ENCODE results near the gene FAP.
A peak's percentile ranks its signal among the peaks of the same experiment; 100 is the strongest.

Gene FAP, protein sequence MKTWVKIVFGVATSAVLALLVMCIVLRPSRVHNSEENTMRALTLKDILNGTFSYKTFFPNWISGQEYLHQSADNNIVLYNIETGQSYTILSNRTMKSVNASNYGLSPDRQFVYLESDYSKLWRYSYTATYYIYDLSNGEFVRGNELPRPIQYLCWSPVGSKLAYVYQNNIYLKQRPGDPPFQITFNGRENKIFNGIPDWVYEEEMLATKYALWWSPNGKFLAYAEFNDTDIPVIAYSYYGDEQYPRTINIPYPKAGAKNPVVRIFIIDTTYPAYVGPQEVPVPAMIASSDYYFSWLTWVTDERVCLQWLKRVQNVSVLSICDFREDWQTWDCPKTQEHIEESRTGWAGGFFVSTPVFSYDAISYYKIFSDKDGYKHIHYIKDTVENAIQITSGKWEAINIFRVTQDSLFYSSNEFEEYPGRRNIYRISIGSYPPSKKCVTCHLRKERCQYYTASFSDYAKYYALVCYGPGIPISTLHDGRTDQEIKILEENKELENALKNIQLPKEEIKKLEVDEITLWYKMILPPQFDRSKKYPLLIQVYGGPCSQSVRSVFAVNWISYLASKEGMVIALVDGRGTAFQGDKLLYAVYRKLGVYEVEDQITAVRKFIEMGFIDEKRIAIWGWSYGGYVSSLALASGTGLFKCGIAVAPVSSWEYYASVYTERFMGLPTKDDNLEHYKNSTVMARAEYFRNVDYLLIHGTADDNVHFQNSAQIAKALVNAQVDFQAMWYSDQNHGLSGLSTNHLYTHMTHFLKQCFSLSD

DNA sequence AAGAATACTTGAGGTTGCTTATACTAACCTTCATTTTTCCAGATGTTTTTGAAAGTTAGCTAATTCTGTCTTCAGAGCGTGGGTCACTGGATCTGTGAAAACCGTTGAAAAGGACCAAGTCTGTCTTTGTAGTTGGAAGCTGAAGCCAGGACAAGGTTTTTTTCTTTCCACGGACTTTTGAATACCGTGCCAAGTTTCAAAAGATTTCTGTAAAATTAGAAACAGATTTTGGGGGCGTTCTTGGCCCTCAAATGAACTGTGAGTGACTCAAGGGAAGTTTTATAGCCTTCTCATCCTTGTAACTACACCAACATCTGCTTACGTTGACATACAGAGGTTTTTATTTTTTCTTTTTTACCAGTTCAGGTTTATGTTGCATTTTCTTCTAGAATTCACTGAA, at the start of gene FAP:
Gene FAP, minus strand, starts transcription at position 152 of the 400 bp plus-strand sequence. Its CDS starts 118 bp downstream, at position 34.
- no peak for DNase-seq

DNA sequence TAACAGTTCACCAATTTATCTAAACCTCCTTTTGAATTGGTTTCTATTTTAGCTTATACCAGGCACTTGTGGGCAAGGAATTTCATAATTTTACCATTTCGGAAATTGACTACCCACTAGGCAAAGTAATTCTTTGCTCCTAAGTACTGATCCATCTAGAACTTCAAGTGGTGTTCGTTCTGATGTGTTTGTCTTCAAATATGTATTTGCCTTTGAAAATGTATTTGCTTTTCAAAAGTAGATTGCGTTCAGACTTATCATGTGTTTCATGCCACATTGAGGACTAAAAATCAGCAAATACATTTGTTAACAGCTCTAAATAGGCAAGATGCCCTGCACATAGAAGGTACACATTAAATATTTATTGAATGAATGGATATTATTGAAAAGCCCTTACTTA, 48.5 kb upstream of the FAP start:
- DNase-seq: no peak

GRCh38 chr2:162282765-162283425, 39.6 kb upstream of the FAP start:
- no peak for DNase-seq

- no peak for DNase-seq
Measured at GRCh38 chr2:162280654-162281053, 37.4 kb upstream of the FAP start.

DNA sequence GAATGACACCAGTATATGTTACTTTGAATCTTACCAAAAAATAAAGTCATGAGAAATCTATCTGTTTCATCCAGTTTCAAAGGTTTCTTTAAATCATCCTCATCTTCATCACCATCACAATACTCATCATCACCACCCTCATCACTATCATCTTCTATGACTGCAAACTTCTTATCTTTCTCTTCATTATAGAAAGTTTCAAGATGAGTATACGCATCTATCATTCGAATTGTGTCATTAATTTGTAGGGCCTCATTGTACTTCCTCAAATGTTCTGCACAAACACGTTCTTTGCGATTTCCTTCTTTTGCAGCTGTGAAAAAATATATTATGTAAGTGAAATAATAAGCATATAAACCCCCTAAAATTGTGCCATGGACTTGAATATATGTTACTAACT, 34.1 kb upstream of the FAP start:
- DNase-seq: no peak

DNA sequence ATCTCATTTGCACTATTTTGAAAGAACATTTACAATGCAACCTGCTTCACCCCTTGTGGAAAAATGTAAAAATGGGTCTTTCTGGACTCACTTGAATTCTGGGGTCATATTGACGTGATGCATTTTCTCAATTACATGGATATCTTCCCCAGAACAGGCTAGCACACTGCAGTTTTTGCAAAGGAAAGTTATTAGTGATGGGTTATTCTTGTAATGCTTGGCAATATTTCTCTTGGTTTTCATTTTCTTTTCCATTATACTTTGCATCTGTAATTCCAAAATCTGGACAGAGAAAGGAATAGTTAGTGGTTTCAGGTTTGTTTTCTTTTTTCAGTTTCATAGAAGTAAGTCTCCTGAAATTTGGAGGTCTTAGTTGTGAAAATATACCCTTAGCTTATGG, 24.8 kb upstream of the FAP start:
- DNase-seq: no peak

DNA sequence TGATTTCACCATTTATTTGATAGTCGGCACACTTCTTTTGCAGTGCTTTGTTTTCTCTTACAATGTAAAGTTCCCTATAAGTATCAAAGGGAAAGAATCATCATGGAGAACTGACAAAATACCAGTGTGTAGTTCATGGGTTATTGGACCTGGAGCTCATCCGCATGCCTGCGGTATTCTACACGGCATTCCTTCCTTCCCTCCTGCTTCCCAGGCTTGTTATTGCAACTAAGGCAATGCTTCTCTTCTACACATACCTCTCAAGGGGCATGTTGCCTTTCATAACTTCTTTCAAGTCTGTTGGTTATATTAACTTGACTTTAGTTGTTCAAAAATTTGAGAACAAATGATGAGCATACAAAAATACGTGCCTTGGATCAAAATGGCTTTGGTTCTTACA, 24.3 kb upstream of the FAP start:
- no peak for DNase-seq

GRCh38 chr2:162266460-162266760, 23.2 kb upstream of the FAP start:
- no peak for DNase-seq

- no peak for DNase-seq
Measured at GRCh38 chr2:162265666-162266459, 22.6 kb upstream of the FAP start.

GRCh38 chr2:162261032-162261945, 18.0 kb upstream of the FAP start:
- peak; percentile 1 to 31 for DNase-seq

- no peak for DNase-seq
Measured at GRCh38 chr2:162258686-162259085, 15.4 kb upstream of the FAP start.

GRCh38 chr2:162258169-162258568, 14.9 kb upstream of the FAP start:
- no peak for DNase-seq

DNA sequence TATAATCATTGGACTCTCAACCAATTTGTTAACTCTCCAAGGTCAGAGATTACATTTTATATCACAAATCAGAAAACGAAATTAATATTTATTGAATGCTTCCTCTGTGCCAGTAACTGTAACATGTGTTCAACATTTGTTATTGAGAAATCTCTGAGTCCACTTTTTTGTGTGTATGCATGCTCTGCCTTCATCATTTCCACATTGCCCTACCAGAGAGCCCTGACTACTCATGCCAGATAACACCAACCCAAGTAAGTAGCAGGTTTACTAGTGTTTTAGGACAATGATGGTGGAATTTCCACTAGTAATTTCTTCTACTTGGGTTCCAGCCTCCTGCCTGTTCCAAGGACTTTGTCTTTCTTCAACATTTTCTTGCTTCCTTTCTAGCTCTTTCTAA, 14.2 kb upstream of the FAP start:
- no peak for DNase-seq

GRCh38 chr2:162256591-162256991, 13.3 kb upstream of the FAP start:
- no peak for DNase-seq

GRCh38 chr2:162254236-162254871, 11.1 kb upstream of the FAP start:
- DNase-seq: no peak

DNA sequence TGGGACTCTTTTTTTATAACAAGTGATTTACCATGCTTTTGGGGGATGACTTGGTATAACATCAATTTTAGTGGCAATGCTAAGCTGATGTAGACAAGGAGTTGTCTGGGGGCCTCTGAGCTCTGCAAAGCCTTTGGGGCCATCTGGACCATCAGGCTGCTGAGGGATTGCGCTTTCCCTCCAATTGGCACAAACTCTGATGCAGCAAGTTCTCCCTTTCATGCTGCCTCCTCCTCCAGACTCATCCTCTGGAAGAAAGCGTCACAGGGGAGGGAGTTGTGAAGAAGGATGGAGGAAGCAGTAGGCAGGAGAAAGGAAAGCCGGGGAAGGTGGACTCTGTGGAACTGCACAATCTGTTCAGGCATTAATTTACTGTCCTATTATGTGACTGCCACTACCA, 10.2 kb upstream of the FAP start:
- no peak for DNase-seq

DNA sequence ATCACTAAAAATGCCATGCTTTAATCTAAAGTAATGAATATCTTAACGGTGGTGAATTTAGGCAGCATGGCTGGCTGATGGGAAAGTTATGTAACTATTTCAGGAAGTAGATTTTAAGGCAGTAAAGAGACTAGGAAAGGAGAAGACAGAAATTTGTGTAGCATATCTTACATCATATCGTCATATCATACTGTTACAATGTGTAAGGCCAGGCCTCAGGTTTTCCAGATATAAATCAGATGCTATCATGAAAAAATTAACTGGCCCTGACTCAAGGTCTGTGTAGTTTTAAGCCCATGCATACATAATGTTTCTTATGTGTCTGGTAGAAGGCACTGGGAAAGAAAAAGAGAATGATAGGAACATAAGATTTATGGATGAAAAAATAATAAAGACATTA, 8.9 kb upstream of the FAP start:
- DNase-seq: no peak

DNA sequence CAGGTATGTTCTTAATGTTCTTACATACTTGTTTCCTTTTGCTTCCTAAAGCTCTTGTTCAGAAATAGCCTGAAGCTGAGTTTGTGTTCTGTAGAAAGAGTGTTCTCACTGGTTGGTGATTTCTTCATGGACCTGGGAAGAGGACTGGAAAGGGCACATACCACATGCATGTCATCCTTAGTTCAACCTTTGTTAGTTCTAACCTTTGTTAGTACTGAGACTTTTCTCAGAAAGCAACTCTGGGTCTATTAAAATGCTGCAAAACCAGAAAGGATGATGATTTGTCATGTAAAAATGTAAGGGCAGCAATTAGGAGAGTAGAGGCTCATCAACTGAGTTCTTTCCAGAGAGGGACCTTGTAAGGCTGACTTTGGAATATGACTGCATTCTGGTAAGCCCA, 2.5 kb upstream of the FAP start:
- DNase-seq: no peak

GRCh38 chr2:162245061-162245460, 1.8 kb upstream of the FAP start:
- DNase-seq: no peak

DNA sequence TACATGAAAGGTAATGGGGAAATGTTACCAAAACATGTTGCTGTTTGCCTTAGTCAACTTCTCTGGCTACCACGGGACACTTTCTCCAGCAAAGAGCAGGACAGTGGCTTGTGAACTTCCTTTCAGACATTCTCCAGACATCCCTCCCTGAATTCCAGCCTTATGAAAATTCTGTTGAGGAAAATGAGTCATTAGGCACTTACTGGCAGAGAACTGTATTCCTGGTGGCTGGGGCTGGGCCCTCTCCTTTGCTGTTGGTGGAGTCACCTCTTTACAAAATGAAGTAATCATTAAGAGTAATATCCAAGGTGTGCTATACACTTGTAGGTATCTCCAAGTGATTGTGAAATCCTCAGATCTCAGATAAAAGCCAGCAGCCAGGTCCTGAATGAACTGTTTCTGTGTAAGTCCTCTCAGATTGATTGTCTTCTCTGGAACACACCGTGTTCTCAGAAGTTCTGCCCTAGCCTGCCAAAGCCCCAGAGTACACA, 1.3 kb upstream of the FAP start:
- no peak for DNase-seq

- DNase-seq: no peak
Measured at GRCh38 chr2:162243715-162244114, 470 bp upstream of the FAP start.
